H1 (cell line): ENCODE data around the gene HSF4. TPM values are rescaled to one million over a fixed set of nuclear protein-coding genes. Genes with fewer than 3 reads are reported as not detected.

Experiments used
- ASH2L ChIP-seq: fragments of 200-600, 300-600 bp; sonication (generic); IDR thresholded peaks from one replicate; pipeline ENCODE4 v1.7.1; 2017; ENCODE audit warnings: low read length
- ATF2 ChIP-seq: IDR thresholded peaks from 2 replicates; pipeline ENCODE4 v1.6.1; 2012; ENCODE audit warnings: low read length, inconsistent platforms
- BACH1 ChIP-seq: IDR thresholded peaks from 2 replicates; pipeline ENCODE4 v1.6.1; 2012; ENCODE audit warnings: low read length, improper control_type of control experiment
- BRCA1 ChIP-seq: IDR thresholded peaks from 2 replicates; pipeline ENCODE4 v1.6.1; 2012; ENCODE audit warnings: low read depth, low read length, improper control_type of control experiment
- CBX8 ChIP-seq: fragments of 300-800, 300-1000 bp; sonication (generic); IDR thresholded peaks from 2 replicates; pipeline ENCODE4 v1.7.1; 2016; ENCODE audit warnings: low read depth, low read length, borderline replicate concordance
- CHD1 ChIP-seq: IDR thresholded peaks from 2 replicates; pipeline ENCODE4 v1.6.1; 2012; ENCODE audit warnings: low read depth, low read length, improper control_type of control experiment
- CHD2 ChIP-seq: IDR thresholded peaks from 2 replicates; pipeline ENCODE4 v1.6.1; 2012; ENCODE audit warnings: low read length, improper control_type of control experiment
- CREB1 ChIP-seq: IDR thresholded peaks from 2 replicates; pipeline ENCODE4 v1.6.1; 2012; ENCODE audit warnings: inconsistent platforms
- FOSL1 ChIP-seq: IDR thresholded peaks from 2 replicates; pipeline ENCODE4 v1.6.1; 2011; ENCODE audit warnings: mild to moderate bottlenecking, low read depth, low read length, moderate library complexity; ENCODE audit not compliant: insufficient read depth
- GABPA ChIP-seq: IDR thresholded peaks from 2 replicates; pipeline ENCODE4 v1.6.1; 2011; ENCODE audit warnings: mild to moderate bottlenecking, low read length, moderate library complexity, borderline replicate concordance; ENCODE audit not compliant: insufficient read depth
- GTF2F1 ChIP-seq: IDR thresholded peaks from 2 replicates; pipeline ENCODE4 v1.6.1; 2012; ENCODE audit warnings: low read depth, low read length, improper control_type of control experiment, borderline replicate concordance
- HDAC6 ChIP-seq: IDR thresholded peaks from one replicate; pipeline ENCODE4 v1.7.1; 2012; ENCODE audit warnings: low read depth, mild to moderate bottlenecking, inconsistent platforms, low read length, moderate library complexity
- KDM1A ChIP-seq: fragments of 200-600, 300-600 bp; sonication (generic); IDR thresholded peaks from 2 replicates; pipeline ENCODE4 v1.7.1; 2016; ENCODE audit warnings: mild to moderate bottlenecking, low read length, borderline replicate concordance
- MAX ChIP-seq: IDR thresholded peaks from 2 replicates; pipeline ENCODE4 v1.6.1; 2012; ENCODE audit warnings: inconsistent platforms
- NRF1 ChIP-seq: IDR thresholded peaks from 2 replicates; pipeline ENCODE4 v1.6.1; 2011; ENCODE audit warnings: mild to moderate bottlenecking, low read depth, low read length, improper control_type of control experiment
- POU5F1 ChIP-seq: IDR thresholded peaks from 2 replicates; pipeline ENCODE4 v1.6.1; 2011; ENCODE audit warnings: low read depth, mild to moderate bottlenecking, low read length, moderate library complexity
- SAP30 ChIP-seq: fragments of 300-600 bp; sonication (generic); IDR thresholded peaks from 2 replicates; pipeline ENCODE4 v1.7.1; 2012; ENCODE audit warnings: low read length, moderate library complexity, mild to moderate bottlenecking, inconsistent platforms; ENCODE audit not compliant: insufficient read depth, insufficient replicate concordance
- SP1 ChIP-seq: IDR thresholded peaks from 2 replicates; pipeline ENCODE4 v1.6.1; 2011; ENCODE audit warnings: low read depth, low read length
- TAF1 ChIP-seq: IDR thresholded peaks from 2 replicates; pipeline ENCODE4 v1.6.1; 2011; ENCODE audit warnings: mild to moderate bottlenecking, low read depth, low read length
- TBP ChIP-seq: IDR thresholded peaks from 2 replicates; pipeline ENCODE4 v1.6.1; 2011; ENCODE audit warnings: low read depth, low read length, improper control_type of control experiment
- TCF12 ChIP-seq: IDR thresholded peaks from 2 replicates; pipeline ENCODE4 v1.6.1; 2011; ENCODE audit warnings: low read depth, mild to moderate bottlenecking, low read length
- USF2 ChIP-seq: IDR thresholded peaks from 2 replicates; pipeline ENCODE4 v1.6.1; 2011; ENCODE audit warnings: low read length, improper control_type of control experiment
- YY1 ChIP-seq: IDR thresholded peaks from 2 replicates; pipeline ENCODE4 v1.6.1; 2011; ENCODE audit warnings: low read depth, mild to moderate bottlenecking, low read length
- polyA plus RNA-seq, 7 experiments: library from polyadenylated mRNA; depleted of rRNA in 3 of 7; stranded (reverse) in 5 of 7; unstranded in 2 of 7; fragments of >200 nt in 5 of 7; fragments of 200-250 nt in 2 of 7; gene quantifications; 1 replicate in 5 of 7; 2 replicates in 1 of 7; 4 replicates in 1 of 7; pipeline versions ENCODE4 v1.2.1 to v1.2.3, GENCODE V29; 2011 to 2013; ENCODE audit warnings: missing spikeins in 2 of 7, mixed read lengths in 2 of 7
- total RNA-seq: library from RNA; stranded (reverse); fragmentation: NEBNext Ultra II Directional; extraction: Animal tissue kit (Norgen Biotek cat#: 25700); gene quantifications from 2 replicates; pipeline ENCODE4 v1.2.1, GENCODE V29; 2021

The HSF4 gene
- total and polyA plus RNA-seq, 2 of the 8 experiments (the other 6 are each of a cell fraction or from before 2014, with no cell fraction given) = 0.14 TPM; not detected in 1

GRCh38 chr16:67199011-67199807, 34.7 kb downstream of the HSF4 start, which contains the start of gene ELMO3 (continued):
- TF ChIP-seq CHD1 (no peak), ATF2 (no peak), TBP (peak; percentile 16; the same call in 1 of the 2 replicates), MAX (peak; percentile 96), CHD2 (no peak), GABPA (no peak), BRCA1 (no peak), POU5F1 (no peak), YY1 (0 out of 2 replicates have a peak, but pooled peaks have one; percentile 27), USF2 (0 out of 2 replicates have a peak, but pooled peaks have one; percentile 3), TAF1 (peak; percentile 57), HDAC6 (no peak), BACH1 (no peak), ASH2L (peak; percentile 59), CBX8 (no peak), SAP30 (no peak), TCF12 (0 out of 2 replicates have a peak, but pooled peaks have one; percentile 14), SP1 (no peak), CREB1 (peak; percentile 66), GTF2F1 (no peak), KDM1A (no peak), FOSL1 (no peak), NRF1 (no peak)
